Sigmoid colon (tissue), 4 donors: Measurements from ENCODE around the gene CHRNA9.

Experiments used
- CTCF ChIP-seq, 4 experiments: fragments of 450-650 bp in 3 of 4; fragments of 200-600 bp in 1 of 4; IDR thresholded peaks; one replicate each; pipeline ENCODE4 v1.5.1; 2016 to 2019; ENCODE audit warnings: antibody characterized with exemption in 4 of 4, mild to moderate bottlenecking in 3 of 4, moderate library complexity in 2 of 4
- EP300 ChIP-seq, 4 donors: sonication (generic); formaldehyde crosslinking; IDR thresholded peaks; one replicate each; pipeline ENCODE4 v1.6.1; 2017; ENCODE audit warnings: antibody characterized with exemption in 4 of 4
- POLR2A ChIP-seq, 2 donors: fragments of 450-650 bp; IDR thresholded peaks; one replicate each; pipeline ENCODE4 v1.6.1; 2016; ENCODE audit warnings: antibody characterized with exemption in 2 of 2, mild to moderate bottlenecking in 2 of 2, moderate library complexity in 2 of 2
- POLR2AphosphoS5 ChIP-seq, 4 donors: sonication (generic); formaldehyde crosslinking; IDR thresholded peaks; one replicate each; pipeline ENCODE4 v1.6.1; 2017; ENCODE audit warnings: antibody characterized with exemption in 4 of 4

DNA sequence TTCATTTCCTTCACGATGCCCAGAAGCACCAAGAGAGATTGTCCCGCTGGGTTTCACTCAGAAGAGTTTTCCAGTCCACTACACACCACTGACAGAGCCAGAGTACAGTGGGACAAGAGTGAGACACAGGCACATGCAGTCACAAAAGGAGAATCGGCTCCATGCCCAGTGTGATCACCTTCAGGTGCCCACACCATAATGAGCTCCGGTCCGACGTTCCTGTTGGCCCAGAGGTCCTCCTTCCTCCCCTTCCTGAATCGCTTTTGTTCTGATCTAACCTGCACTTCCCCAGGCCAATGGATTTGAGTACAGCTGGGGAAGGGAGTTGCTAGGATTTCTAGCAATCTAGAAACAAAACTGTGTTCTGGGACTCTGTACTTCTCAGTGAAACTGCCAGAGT lies 4.6 kb upstream of the CHRNA9 start:
- no peak for TF ChIP-seq CTCF (IDR thresholded peaks at IDR 0.05)
- TF ChIP-seq EP300 (IDR thresholded peaks at IDR 0.05), result no peak
- TF ChIP-seq POLR2AphosphoS5 (IDR thresholded peaks at IDR 0.05), result no peak
- no peak for TF ChIP-seq POLR2A (IDR thresholded peaks at IDR 0.05)
